MCF 10A (cell line): Measurements from ENCODE around the gene HSPA12B. TPM values are rescaled to one million over a fixed set of nuclear protein-coding genes. Genes with fewer than 3 reads are reported as not detected.
A peak's percentile ranks its signal among the peaks of the same experiment; 100 is the strongest.

Source experiments
- BruUV-seq: library from RNA; stranded (reverse); fragments of 400-500 nt; replicated peaks from 2 replicates; lab custom pipeline; 2021; lab: Mats Ljungman, UMichigan
- CTCF ChIA-PET: fragments of 300-600 bp; sonication (Branson Sonifier 250); formaldehyde crosslinking; extraction: SDS; loops from one replicate; lab custom pipeline; 2021; ENCODE audit warnings: antibody characterized with exemption, inconsistent platforms; lab: Yijun Ruan, JAX
- POLR2A ChIA-PET: fragments of 300-600, 350-650 bp; sonication (Branson Sonifier 250); formaldehyde crosslinking; extraction: SDS; loops from one replicate; lab custom pipeline; 2020; ENCODE audit warnings: antibody characterized with exemption, inconsistent platforms; lab: Yijun Ruan, JAX
- DNase-seq: peaks from one replicate; pipeline ENCODE4 v3.0.0-alpha.2; 2018; ENCODE audit not compliant: unreplicated experiment
- H3K27ac Mint-ChIP-seq: one replicate; pipeline ENCODE4 v1.8.0; 2022; ENCODE audit warnings: mild to moderate bottlenecking, low read depth, mixed read lengths; ENCODE audit not compliant: unreplicated experiment
- H3K27me3 Mint-ChIP-seq: one replicate; pipeline ENCODE4 v1.8.0; 2022; ENCODE audit warnings: mixed read lengths; ENCODE audit not compliant: insufficient read depth, unreplicated experiment
- H3K36me3 Mint-ChIP-seq: one replicate; pipeline ENCODE4 v1.8.0; 2022; ENCODE audit warnings: mild to moderate bottlenecking, moderate library complexity, mixed read lengths; ENCODE audit not compliant: insufficient read depth, unreplicated experiment
- H3K4me1 Mint-ChIP-seq: one replicate; pipeline ENCODE4 v1.8.0; 2022; ENCODE audit warnings: mixed read lengths; ENCODE audit not compliant: insufficient read depth, unreplicated experiment
- H3K4me3 Mint-ChIP-seq: one replicate; pipeline ENCODE4 v1.8.0; 2022; ENCODE audit warnings: mild to moderate bottlenecking, moderate library complexity, mixed read lengths; ENCODE audit not compliant: unreplicated experiment
- H3K9me3 Mint-ChIP-seq: one replicate; pipeline ENCODE4 v1.8.0; 2022; ENCODE audit warnings: mixed read lengths; ENCODE audit not compliant: unreplicated experiment
- CTCF ChIP-seq: fragments of 200-600 bp; IDR thresholded peaks from one replicate; pipeline ENCODE4 v1.8.0; 2022; ENCODE audit warnings: antibody characterized with exemption, mild to moderate bottlenecking; ENCODE audit not compliant: unreplicated experiment
- intact Hi-C: fragments of 100-400 bp; cut with micrococcal nuclease; formaldehyde crosslinking; loops from 2 replicates; pipeline ENCODE4 v1.14.1; 2022
- total RNA-seq: library from RNA; stranded (reverse); gene quantifications from 2 replicates; pipeline ENCODE4 v1.2.3, GENCODE V29; 2022

HSPA12B gene
- total RNA-seq, 1 experiment from 2014 or later = not detected

- peak; percentile 88 for DNase-seq
- Mint-ChIP-seq H3K4me3 (peak overlapping the region; percentile 60), H3K36me3 (peaks cover 7% of the 10 kb centered on the region), H3K27me3 (peaks cover 11% of the 10 kb centered on the region), H3K9me3 (no peaks in the 10 kb centered on the region), H3K27ac (no peak overlapping the region), H3K4me1 (no peaks in the 10 kb centered on the region)
- ChIA-PET CTCF (interaction anchor here (0.9 to 2.7 kb wide), 7 partner anchors 8 to 182 kb away, joined by 3 to 11 read pairs (median 4); no protein-coding TSS in a partner anchor), POLR2A (interaction anchor here (1.7 to 2.8 kb wide), 2 partner anchors 8 to 23 kb away, joined by 6 to 9 read pairs; partner anchors contain the start of gene ADISSP)
- no TSS peak for BruUV-seq
- intact Hi-C loops = no loop called here
- TF ChIP-seq CTCF = no peak
Measured at GRCh38 chr20:3744806-3745685, 12.6 kb downstream of the HSPA12B start.

GRCh38 chr20:3745686-3746173 lies 13.2 kb downstream of the HSPA12B start:
- TF ChIP-seq CTCF = no peak
- no peaks in the 10 kb centered on the region for H3K4me1 Mint-ChIP-seq
- ChIA-PET POLR2A (interaction anchor here (0.6 kb wide), 1 partner anchor 146 kb away, joined by 3 read pairs; no protein-coding TSS in a partner anchor), CTCF (interaction anchor here (0.9 to 2.7 kb wide), 4 partner anchors 35 to 183 kb away, joined by 3 to 11 read pairs (median 4); no protein-coding TSS in a partner anchor)
- H3K27me3 Mint-ChIP-seq = peaks cover 11% of the 10 kb centered on the region
- H3K27ac Mint-ChIP-seq = no peak overlapping the region
- no peak overlapping the region for H3K4me3 Mint-ChIP-seq
- intact Hi-C loops = no loop called here
- no peaks in the 10 kb centered on the region for H3K9me3 Mint-ChIP-seq
- H3K36me3 Mint-ChIP-seq = peaks cover 7% of the 10 kb centered on the region
- BruUV-seq = no TSS peak
- no peak for DNase-seq

- intact Hi-C loops = no loop called here
- no peak overlapping the region for H3K27ac Mint-ChIP-seq
- no TSS peak for BruUV-seq
- peaks cover 11% of the 10 kb centered on the region for H3K27me3 Mint-ChIP-seq
- DNase-seq = no peak
- no peaks in the 10 kb centered on the region for H3K9me3 Mint-ChIP-seq
- POLR2A ChIA-PET = interaction anchor here (2.4 kb wide), 1 partner anchor 20 kb away, joined by 7 read pairs; the partner anchor contains the start of gene ADISSP
- H3K4me1 Mint-ChIP-seq = no peaks in the 10 kb centered on the region
- H3K36me3 Mint-ChIP-seq = peaks cover 7% of the 10 kb centered on the region
- TF ChIP-seq CTCF = no peak
- no peak overlapping the region for H3K4me3 Mint-ChIP-seq
- CTCF ChIA-PET = interaction anchor here (0.9 to 2.3 kb wide), 8 partner anchors 10 to 72 kb away, joined by 3 to 12 read pairs (median 4); partner anchors contain the start of genes ADISSP and CENPB
Measured at GRCh38 chr20:3747471-3747870, 15.0 kb downstream of the HSPA12B start.

GRCh38 chr20:3748073-3748472 lies 15.6 kb downstream of the HSPA12B start:
- H3K4me1 Mint-ChIP-seq = no peaks in the 10 kb centered on the region
- POLR2A ChIA-PET = interaction anchor here (2.4 kb wide), 1 partner anchor 19 kb away, joined by 7 read pairs; the partner anchor contains the start of gene ADISSP
- peaks cover 7% of the 10 kb centered on the region for H3K36me3 Mint-ChIP-seq
- BruUV-seq = no TSS peak
- H3K9me3 Mint-ChIP-seq = no peaks in the 10 kb centered on the region
- DNase-seq = no peak
- no peak overlapping the region for H3K4me3 Mint-ChIP-seq
- TF ChIP-seq CTCF = no peak
- H3K27ac Mint-ChIP-seq = no peak overlapping the region
- CTCF ChIA-PET = interaction anchor here (0.8 to 2.3 kb wide), 10 partner anchors 9 to 109 kb away, joined by 3 to 12 read pairs (median 4); partner anchors contain the start of genes ADISSP and CENPB
- intact Hi-C loops = loop anchor here (2.0 kb wide), 1 partner anchor 31 kb away; no protein-coding TSS in a partner anchor
- H3K27me3 Mint-ChIP-seq = peaks cover 11% of the 10 kb centered on the region
